Raji (cell line): ENCODE results near the gene RBM20.

Source experiments
- POLR2A ChIP-seq: IDR thresholded peaks from 2 replicates; pipeline ENCODE4 v1.6.1; 2011; ENCODE audit warnings: low read depth, low read length, control low read depth; ENCODE audit not compliant: insufficient read depth

RBM20 gene

DNA sequence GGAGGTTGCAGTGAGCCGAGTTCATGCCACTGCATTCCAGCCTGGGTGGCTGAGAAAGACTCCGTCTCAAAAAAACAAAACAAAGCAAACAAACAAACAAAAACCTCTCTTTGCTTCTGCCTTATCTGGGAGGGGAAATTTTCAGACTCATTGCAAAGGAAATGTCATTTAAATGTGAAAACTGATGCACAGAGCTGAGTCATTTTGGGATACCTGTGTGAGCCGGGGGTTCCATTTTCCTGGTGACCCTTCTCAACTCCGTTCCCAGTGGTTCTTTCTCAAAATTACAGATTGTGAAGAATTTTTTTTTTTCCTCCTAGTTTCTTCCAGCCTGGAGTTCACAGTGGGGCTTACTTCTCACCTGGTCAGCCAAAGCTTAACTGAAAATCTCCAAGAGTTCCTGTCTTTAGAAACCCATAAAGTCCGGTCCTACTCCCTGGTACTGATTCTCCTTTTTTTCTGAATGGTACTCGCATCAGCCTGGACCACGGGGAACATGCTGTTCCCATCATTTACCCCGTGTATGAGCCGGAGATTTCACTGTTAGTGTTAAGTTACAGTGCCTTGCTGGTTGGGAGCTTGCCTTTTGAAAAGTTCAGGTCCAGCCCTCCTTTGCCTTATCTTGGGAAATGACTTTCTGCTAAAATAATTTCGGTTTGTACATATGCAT, 56.9 kb downstream of the RBM20 start:
- TF ChIP-seq POLR2A: no peak

DNA sequence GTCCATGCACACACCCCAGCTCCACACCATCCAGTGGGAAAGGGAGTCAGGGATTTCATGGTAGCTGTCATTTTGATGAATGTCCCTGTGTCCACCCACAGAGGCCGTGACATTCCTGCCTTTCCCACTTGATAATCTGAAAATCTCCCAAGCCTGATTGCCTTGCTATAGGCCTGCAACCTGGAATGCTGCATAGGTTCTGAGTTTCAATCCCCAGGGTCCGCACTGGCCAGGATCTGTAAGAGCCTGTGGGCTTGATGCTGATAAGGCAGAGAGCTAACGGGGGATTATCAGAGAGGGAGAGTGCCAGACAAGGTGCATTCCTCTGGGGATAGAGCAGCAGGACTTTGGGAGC, 57.5 kb downstream of the RBM20 start:
- TF ChIP-seq POLR2A: no peak

DNA sequence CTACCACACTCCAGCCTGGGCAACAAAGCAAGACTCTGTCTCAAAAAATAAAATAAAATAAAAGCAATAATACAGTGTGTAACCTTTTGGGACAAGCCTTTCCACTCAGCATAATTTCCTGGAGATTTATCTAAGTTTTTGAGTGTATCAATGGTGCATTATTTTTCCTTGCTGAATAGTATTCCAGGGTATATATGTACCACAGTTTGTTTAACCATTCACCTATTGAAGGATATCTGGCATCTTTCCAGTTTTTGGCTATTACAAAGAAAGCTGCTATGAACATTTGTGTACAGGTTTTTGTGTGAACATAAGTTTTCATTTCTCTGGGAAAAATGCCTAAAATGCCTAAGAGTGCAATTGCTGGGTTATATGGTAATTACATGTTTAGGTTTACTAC, 59.9 kb downstream of the RBM20 start:
- no peak for TF ChIP-seq POLR2A

DNA sequence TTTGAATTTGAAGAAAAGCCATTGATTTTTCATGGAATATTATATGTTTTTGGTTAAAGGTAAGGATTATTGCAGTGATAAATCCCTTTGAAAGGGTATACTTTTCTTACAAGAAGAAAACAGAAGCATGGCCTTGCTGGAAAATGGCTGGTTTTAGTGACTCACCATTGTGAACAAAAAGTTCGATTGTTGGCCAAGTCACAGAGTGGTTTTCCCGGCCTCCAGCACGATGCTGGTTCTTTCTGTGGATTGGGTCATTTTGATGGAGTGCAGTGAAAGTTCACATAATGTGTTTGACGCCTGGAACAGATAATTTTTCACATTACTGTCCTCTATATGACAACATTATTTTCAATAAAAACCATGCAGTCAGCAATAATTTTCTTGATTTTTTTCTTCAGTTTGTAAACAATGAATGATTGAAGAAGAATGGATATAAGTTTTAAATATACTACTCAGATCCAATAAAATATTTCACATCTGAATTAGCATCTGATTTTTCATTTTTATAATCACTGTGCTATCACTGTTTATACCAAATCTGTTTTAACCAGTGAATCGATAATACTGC, 60.9 kb downstream of the RBM20 start:
- TF ChIP-seq POLR2A: no peak

DNA sequence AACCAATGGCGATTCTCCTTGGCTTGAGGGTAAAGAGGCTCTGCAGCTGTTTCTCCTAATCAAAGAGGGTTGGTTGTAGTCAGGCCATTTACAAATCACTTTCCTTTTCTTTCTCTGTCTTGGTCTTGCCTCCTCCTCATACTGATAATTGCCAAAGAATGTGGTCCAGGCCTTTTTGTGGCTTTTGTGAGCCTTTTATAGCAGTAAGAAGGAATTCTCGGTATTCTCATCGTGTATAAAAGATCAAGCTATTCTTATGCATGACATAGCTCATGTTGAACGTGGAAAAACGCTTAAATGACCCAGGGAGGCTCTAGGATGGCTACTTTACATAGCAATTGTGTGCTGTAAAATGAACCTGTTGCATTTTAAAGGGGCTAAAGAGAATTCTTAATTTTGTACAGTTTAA, 62.6 kb downstream of the RBM20 start:
- TF ChIP-seq POLR2A: no peak

DNA sequence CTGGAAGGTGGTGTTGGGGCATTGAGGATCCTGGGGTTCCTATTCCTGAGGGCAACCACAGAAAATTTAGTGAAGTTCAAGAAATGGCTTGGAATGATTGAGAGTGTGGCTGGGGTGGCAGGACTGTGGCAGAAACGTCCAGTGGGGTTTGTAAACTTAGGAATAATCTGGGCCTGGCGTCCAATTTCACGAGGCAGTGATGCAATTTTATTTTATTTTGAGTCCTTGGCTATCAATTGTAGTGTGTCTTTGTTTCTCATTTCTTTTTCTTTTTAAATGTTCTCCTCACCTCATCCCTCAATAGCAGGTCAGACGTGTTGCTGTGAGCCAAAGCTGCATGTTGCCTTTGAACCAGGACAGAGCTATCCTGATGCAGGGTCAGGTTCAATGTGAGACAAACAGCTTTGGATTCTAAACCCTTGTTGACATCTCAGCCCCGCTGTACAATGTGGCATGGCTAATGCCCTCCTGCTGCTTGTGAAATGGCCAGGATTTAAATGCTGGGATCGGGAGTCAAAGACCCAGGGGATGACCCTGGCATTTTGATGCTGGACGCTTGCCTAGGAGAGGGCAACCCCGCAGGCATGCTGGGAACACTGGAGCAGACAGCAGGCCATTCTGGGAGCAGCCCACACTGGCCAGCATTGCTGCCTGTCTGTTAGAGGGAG, 64.8 kb downstream of the RBM20 start:
- TF ChIP-seq POLR2A: no peak

DNA sequence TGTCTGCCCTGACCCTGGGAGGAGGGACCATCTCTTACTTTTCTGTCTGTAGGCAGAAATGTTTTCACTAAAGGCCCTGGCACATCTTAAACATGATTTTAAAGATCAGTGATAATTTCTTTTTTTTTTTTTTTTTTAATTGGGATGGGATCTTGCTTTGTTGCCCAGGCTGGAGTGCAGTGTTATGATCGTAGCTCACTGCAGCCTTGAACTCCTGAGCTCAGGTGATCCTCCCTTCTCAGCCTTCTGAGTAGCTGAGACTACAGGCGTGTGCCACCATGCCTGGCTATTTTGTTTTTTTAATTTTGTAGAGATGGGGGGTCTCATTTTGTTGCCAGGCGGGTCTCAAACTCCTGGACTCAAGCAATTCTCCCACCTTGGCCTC, 65.3 kb downstream of the RBM20 start:
- no peak for TF ChIP-seq POLR2A

DNA sequence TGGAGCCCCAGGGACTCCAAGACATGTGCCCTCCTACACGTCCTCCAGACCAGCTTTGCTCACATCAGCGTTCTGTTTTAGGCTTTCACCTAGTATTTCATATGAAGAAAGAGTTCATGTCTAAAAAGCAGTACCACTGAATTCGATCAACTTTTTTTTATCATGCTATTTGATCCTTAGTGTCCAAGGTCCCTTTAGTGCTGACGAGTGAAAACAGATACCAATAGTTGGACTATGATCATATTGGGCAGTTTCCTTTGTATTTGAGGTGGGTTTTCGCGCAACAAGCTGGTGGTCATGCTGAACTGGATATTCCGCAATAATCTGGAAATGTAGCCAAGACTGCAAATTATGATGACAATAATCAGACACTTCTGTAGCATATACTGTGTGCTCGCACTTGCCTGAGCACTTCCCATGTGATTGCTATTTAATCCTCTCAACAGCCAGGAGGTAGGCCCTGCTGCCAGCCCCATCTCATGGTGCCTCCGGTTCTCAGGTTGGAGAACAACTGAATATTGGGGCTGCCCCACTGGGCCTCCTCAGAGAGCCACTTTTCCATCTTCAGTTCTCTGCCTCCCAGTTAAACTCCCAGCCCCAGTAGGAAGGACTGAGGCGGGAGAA, 65.9 kb downstream of the RBM20 start:
- TF ChIP-seq POLR2A: no peak

DNA sequence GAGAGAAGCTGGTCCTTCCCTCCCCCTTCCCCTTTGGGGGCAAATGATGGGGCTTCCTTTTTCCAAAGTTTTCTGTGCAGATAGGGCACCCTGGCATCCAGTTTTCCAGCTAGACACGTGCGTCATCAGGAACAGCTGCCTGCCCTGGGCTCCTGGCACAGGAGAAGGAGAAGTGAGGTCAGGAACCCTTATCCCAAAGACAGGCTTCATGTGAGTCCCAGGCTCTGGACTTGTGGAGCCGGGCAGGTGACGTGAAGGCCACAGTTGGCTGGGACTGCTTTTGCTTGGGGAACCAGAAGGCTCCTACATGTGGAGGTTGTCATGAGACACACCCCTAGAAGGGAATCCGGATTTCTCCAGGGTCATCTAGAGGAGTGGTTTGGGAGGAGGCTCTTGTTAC, 66.5 kb downstream of the RBM20 start:
- TF ChIP-seq POLR2A: no peak

DNA sequence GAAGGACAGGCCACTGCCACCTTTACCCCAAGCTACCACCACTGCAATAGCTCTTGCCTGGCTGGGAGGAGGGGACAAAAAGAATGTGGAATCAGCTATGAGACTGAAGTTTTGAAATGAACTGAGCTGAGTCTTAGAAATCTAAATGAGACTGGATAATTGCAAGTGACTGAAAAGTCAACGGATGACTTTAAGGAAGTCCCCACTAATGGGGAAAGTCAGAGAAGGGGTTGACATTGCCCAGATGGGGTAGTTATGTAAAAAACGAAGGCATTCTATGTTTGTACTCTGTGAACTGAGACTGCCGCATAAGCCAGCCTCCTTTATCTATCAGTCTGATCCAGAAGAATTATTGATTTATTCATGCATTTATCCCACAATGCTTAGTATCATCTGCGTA, 67.2 kb downstream of the RBM20 start:
- TF ChIP-seq POLR2A: no peak

DNA sequence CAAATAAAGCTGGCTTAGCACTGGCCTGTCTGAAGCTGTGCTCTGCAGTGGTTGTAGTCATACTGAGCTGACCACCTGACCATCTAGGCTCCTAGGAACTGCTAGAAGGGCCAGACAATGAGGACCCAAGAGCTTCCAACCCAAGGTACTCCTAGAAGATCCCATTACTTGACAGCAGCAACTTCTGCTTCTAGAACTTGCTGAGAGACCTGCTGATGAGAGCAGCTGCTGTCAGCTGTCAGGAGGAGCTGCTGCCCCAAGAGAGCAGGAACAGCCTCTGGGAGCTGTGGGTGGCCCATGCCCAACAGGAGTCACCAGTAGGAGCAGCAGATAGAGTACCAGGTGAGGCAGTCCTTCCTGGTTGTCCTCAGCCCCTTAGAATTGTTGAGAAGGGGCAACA, 70.2 kb downstream of the RBM20 start:
- no peak for TF ChIP-seq POLR2A

DNA sequence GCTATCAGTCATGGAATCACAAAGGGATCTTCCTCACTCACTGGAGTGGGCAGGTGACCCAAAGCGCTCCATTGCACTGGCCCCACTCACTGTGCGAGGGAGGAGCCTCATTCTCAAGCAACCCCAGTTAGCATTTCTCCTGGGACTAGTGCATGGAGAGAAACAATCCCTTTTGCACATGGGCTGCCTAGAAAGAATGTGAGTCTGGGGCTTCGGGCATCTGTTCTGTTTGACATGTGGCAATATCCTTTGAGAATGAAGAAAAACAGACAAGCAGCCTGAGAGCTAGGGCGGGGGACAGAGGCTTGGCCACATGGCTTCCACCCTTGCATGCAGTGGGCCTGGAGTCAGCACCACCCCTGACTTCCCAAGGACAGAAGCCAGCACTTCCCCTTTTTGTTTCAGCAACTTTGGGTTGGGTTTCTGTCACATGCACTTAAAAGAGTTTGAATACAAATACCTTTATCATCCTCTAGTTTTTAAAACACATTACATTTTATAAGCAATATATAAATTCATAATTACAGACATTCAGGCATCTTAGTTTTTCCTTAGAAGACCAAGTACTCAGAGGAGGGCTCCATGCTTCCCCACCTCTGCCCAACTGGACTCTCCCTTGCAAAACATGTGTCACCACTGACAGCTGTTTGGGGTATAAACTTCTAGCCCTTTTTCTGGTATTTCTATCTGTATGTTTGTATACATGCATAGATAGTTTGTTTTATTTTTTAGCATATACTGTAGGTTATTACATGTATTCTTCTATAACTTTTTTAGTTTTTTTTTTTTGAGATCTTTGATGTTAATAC, 73.8 kb downstream of the RBM20 start:
- TF ChIP-seq POLR2A: no peak

DNA sequence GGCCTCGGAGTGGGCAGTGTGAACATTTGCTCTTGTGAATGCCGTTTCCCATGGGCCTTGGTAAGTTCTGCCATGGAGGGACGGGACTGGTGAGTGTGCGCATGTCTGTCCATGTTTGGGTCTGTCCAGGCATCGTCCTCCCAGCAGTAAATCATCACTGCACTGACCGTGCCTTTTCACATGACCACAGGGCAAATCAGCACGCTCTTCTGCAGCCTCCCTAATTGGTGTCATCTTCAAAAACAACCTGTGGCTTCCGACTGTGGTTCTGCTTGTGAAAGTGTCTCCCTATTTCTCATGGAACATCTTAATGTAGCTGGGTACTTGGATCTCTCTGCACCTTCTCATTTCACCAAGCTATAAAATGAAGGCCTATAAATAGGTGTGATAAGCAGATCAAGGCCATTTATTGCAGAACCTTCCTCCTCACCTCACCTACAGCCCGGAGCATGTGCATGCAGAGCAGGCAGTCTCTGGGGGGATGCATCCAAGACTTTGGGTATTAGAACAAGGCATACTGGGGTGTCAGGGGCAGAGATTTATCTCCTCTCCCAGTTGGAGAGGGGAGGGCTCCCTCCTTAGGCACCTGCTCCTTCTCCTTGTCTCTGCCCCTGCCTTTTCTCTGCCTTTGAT, 77.4 kb downstream of the RBM20 start:
- no peak for TF ChIP-seq POLR2A

DNA sequence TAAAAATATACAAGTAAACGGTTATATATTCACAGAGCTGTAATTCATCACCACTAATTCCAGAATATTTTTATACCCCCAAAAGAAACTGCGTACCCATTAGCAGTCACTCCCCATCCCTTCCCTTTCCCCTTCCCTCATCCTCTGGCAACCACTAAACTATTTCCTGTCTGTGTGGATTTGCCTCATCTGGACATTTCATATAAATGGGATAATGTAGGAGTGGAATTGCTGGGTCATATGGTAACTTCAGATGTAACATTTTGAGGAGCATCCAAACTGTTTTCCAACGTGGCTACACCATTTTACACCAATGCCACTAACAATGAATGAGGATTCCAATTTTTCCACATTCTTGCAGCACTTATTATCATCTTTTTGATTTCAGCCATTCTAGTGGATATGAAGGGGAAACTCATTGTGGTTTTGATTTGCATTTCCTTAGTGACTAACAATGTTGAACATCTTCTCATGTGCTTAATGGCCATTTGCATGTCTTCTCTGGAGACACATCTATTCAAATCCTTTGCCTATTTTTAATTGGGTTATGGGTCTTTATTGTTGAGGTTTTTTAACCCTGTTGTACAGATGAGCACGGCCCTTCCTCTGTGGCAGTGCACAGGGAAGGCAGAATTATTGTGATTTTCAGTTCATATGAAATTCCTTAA, 79.2 kb downstream of the RBM20 start:
- no peak for TF ChIP-seq POLR2A
